Measurements from ENCODE around the gene DNPEP. TPM values are rescaled to one million over a fixed set of nuclear protein-coding genes. Genes with fewer than 3 reads are reported as not detected.

DNPEP gene
- total RNA-seq, 1 experiment from 2014 or later, result 69.2 TPM

DNA sequence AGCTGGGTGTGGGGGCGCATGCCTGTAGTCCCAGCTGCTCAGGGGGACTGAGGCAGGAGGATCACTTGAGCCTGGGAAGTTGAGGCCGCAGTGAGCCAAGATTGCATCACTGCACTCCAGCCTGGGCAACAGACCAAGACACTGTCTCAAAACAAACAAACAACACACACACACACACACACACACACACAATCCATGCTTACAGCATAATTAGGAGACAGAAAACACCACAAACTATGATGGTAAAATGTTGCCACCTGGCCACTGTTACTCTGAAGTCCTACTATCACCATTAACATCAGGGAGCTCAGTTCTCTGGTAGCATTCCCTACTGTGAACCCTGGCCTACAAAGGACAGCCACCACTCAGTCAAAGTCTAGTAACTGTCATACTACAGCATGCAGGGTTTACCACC is 18.3 kb downstream of the DNPEP start:
- no peaks in the 10 kb centered on the region for H3K9me3 ChIP-seq (ENCODE audit: low read depth, low read length, poor library complexity, severe bottlenecking)
- no peak for TF ChIP-seq EZH2 (IDR thresholded peaks at IDR 0.05; ENCODE audit: borderline replicate concordance, low read depth, low read length, poor library complexity, severe bottlenecking)
- TF ChIP-seq, protein P1, sequence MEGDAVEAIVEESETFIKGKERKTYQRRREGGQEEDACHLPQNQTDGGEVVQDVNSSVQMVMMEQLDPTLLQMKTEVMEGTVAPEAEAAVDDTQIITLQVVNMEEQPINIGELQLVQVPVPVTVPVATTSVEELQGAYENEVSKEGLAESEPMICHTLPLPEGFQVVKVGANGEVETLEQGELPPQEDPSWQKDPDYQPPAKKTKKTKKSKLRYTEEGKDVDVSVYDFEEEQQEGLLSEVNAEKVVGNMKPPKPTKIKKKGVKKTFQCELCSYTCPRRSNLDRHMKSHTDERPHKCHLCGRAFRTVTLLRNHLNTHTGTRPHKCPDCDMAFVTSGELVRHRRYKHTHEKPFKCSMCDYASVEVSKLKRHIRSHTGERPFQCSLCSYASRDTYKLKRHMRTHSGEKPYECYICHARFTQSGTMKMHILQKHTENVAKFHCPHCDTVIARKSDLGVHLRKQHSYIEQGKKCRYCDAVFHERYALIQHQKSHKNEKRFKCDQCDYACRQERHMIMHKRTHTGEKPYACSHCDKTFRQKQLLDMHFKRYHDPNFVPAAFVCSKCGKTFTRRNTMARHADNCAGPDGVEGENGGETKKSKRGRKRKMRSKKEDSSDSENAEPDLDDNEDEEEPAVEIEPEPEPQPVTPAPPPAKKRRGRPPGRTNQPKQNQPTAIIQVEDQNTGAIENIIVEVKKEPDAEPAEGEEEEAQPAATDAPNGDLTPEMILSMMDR (conservative IDR thresholded peaks at IDR 0.05; ENCODE audit: low read depth, low read length), result no peak
- H3K36me3 ChIP-seq (ENCODE audit: insufficient read depth, low read length, poor library complexity, severe bottlenecking), result no peaks in the 10 kb centered on the region
- ChIA-PET CTCF (interaction anchor here (0.9 kb wide), 1 partner anchor 140 kb away, joined by 3 read pairs; no protein-coding TSS in a partner anchor), POLR2A (ENCODE audit: low non-redundant PET) (no interaction called here)
- no peak for DNase-seq (ENCODE audit: low spot score)
- BruUV-seq (replicated peaks), result no TSS peak
- intact Hi-C loops (cut with micrococcal nuclease; ENCODE audit: unreplicated experiment), result no loop called here
- no peaks in the 10 kb centered on the region for H3K4me1 ChIP-seq (ENCODE audit: insufficient read depth, low read length, poor library complexity, severe bottlenecking)
- H3K27ac ChIP-seq (ENCODE audit: low read depth, low read length, poor library complexity, severe bottlenecking), result no peak overlapping the region
- H3K4me3 ChIP-seq (ENCODE audit: low read depth, low read length, poor library complexity, severe bottlenecking), result no peak overlapping the region
- no peaks in the 10 kb centered on the region for H3K27me3 ChIP-seq (replicated peaks; ENCODE audit: insufficient read depth, low read depth, low read length, poor library complexity)

- intact Hi-C loops (cut with micrococcal nuclease; ENCODE audit: unreplicated experiment), result no loop called here
- TF ChIP-seq, protein P1 (conservative IDR thresholded peaks at IDR 0.05; ENCODE audit: low read depth, low read length), result no peak
- TF ChIP-seq EZH2 (IDR thresholded peaks at IDR 0.05; ENCODE audit: borderline replicate concordance, low read depth, low read length, poor library complexity, severe bottlenecking), result no peak
- no TSS peak for BruUV-seq (replicated peaks)
- DNase-seq (ENCODE audit: low spot score), result no peak
- Histone ChIP-seq H3K27ac (ENCODE audit: low read depth, low read length, poor library complexity, severe bottlenecking) (no peak overlapping the region), H3K4me1 (ENCODE audit: insufficient read depth, low read length, poor library complexity, severe bottlenecking) (no peaks in the 10 kb centered on the region), H3K4me3 (ENCODE audit: low read depth, low read length, poor library complexity, severe bottlenecking) (no peak overlapping the region), H3K9me3 (ENCODE audit: low read depth, low read length, poor library complexity, severe bottlenecking) (no peaks in the 10 kb centered on the region), H3K36me3 (ENCODE audit: insufficient read depth, low read length, poor library complexity, severe bottlenecking) (no peaks in the 10 kb centered on the region), H3K27me3 (replicated peaks; ENCODE audit: insufficient read depth, low read depth, low read length, poor library complexity) (no peaks in the 10 kb centered on the region)
- ChIA-PET POLR2A (ENCODE audit: low non-redundant PET) (no interaction called here), CTCF (no interaction called here)
Observed at GRCh38 chr2:219368690-219369191, 19.0 kb downstream of the DNPEP start.

DNA sequence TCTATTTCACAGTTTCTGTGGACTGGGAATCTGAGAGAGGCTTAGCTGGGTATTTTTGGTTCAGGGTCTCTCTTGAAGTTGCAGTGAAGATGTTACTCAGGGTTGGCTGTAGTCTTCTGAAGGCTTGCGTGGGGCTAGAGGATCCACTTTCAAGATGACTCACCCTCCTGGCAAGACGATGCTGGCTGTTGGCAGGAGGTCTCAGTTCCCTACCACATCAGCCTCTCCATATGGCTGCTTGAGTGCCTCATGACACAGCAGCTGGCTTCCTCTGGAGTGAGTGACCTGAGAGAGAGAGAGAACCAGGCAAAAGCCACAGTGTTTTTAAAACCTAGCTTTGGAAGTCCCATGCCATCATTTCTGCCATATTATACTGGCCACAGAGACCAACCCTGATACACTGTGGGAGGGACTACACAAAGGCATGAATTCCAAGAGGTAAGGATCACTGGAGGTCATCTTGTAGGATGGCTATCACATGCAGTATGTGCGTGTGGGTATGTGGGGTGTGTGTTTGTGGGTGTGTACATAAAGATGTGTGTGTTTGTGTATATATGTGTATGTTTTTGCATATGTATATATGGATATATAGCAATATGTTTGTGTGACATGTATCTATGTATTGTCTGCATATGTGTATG is 25.1 kb downstream of the DNPEP start:
- POLR2A ChIA-PET (ENCODE audit: low non-redundant PET), result no interaction called here
- peak; percentile 76 for DNase-seq (ENCODE audit: low spot score)
- Histone ChIP-seq H3K9me3 (ENCODE audit: low read depth, low read length, poor library complexity, severe bottlenecking) (no peaks in the 10 kb centered on the region), H3K27ac (ENCODE audit: low read depth, low read length, poor library complexity, severe bottlenecking) (no peak overlapping the region), H3K27me3 (replicated peaks; ENCODE audit: insufficient read depth, low read depth, low read length, poor library complexity) (peaks cover 28% of the 10 kb centered on the region), H3K4me1 (ENCODE audit: insufficient read depth, low read length, poor library complexity, severe bottlenecking) (no peaks in the 10 kb centered on the region), H3K36me3 (ENCODE audit: insufficient read depth, low read length, poor library complexity, severe bottlenecking) (no peaks in the 10 kb centered on the region), H3K4me3 (ENCODE audit: low read depth, low read length, poor library complexity, severe bottlenecking) (no peak overlapping the region)
- intact Hi-C loops (cut with micrococcal nuclease; ENCODE audit: unreplicated experiment), result no loop called here
- no peak for TF ChIP-seq EZH2 (IDR thresholded peaks at IDR 0.05; ENCODE audit: borderline replicate concordance, low read depth, low read length, poor library complexity, severe bottlenecking)
- TF ChIP-seq, protein P1 (conservative IDR thresholded peaks at IDR 0.05; ENCODE audit: low read depth, low read length), result no peak
- BruUV-seq (replicated peaks), result no TSS peak
- CTCF ChIA-PET, result no interaction called here

Data from A673 (cell line).